T-helper 1 cell treated with Interleukin-12 subunit alpha and Interleukin-12 subunit beta and Interleukin-4 antibody, amounts not matched to agents 30 ng/mL and 1 ng/mL, for 36 hours (primary cell): ENCODE results near the gene RIMS3. TPM values are rescaled to one million over a fixed set of nuclear protein-coding genes. Genes with fewer than 3 reads are reported as not detected.
"Not testable (repeated sequence)": the region's sequence is repeated elsewhere in the genome, so short reads cannot be mapped to it uniquely, and the experiment has no call there.

Source experiments
- intact Hi-C: fragments of 100-400 bp; cut with micrococcal nuclease; formaldehyde crosslinking; loops from one replicate; pipeline ENCODE4 v1.15.1; 2024
- total RNA-seq: library from RNA; stranded (reverse); gene quantifications from 2 replicates; pipeline ENCODE4 v1.2.3, GENCODE V29; 2022

RIMS3 gene
- total RNA-seq, 1 donor from 2014 or later = 4.2 TPM

- intact Hi-C loops = no loop called here
These were observed 30.4 kb downstream of the RIMS3 start for GRCh38 chr1:40634901-40635655.

DNA sequence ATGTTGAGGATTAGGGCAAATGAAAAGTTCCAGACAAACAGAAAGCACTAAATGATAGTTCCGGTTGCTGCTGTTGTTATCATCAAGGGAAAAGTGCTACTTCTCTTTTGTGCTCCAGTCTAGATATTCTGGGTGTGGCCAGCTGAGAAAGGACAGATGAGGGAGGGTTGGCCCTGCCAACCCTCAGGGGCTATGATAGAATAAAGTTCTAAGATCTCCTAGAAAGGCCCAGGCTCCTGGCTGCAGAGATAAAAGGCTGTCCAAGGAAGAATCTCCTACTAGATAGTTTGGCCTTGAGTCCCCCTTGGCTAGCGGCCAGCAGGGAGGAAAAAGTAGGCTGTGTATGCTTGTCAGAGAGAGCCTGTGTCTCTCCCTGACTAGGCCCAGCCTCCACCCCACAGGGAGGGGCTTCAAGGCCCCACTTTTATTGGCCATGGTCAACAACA is 31.5 kb downstream of the RIMS3 start:
- intact Hi-C loops = no loop called here

GRCh38 chr1:40633523-40633922 is 32.0 kb downstream of the RIMS3 start:
- intact Hi-C loops = no loop called here

GRCh38 chr1:40630488-40631223 is 34.8 kb downstream of the RIMS3 start:
- intact Hi-C loops = no loop called here

- intact Hi-C loops = not testable (repeated sequence)
These were observed 35.9 kb downstream of the RIMS3 start for GRCh38 chr1:40629546-40629945.

DNA sequence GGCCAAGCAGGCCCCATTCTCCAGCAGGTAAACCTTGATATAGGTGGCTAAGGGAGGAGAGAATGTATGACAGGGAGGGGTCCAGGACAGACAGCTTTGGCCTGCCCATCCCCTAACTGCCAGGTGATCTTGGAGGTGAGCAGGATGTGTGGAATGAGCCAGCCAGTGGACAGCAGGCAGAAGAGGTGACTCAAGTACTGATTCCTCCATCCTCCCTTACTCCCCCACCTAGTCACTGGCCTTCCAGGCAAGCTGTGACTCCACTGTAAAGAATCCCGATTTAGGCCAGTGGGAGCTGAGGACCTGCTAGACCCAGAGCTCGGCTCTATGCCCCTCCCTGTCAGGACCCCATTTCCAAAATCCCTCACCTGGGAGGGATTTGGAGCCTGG is 36.6 kb downstream of the RIMS3 start:
- intact Hi-C loops = loop anchor here (1.0 kb wide), 1 partner anchor 36 kb away; the partner anchor contains the start of gene RIMS3

DNA sequence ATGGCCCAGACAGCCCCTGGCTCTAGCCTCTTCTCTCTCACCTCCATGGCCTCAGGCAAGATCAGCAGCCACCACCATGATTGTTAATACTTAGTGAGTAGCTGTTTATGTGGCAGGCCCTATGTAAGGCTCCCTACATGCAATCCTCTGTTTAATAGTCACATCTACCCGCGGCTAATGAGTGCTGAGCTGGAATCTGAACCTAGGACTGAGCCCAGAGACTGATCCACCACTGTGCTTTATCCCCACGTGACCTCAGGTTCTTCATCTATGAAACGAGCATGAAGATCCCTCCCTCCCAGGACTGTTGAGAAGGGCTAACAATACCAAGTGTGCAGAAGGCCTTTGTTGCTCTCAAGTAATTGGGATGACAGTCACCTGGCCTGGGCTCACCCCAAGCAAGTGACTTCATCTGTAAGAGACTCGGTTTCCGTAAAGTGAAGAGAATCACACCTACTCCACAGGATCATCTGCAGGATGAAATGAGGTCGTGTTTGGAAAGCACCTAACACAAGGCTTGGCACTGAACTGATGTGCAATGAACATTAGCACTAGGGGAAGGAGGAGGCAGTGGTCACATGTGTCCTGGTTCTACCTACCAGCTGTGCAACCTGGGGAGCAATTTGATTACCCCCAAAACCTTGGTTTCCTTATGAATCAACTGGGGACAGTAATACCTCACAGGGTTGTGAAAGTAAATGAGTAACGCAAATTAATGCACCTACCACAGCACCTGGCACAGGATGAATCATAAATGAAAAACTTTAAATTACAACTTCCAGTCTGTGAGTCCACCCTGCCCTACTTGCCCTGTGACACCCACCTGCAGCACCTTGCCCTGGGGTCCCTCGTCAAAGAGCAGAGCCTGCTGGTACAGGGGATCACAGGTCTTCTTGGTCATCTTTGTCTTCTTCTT is 37.2 kb downstream of the RIMS3 start:
- intact Hi-C loops = loop anchor here (1.0 kb wide), 1 partner anchor 37 kb away; the partner anchor contains the start of gene RIMS3

GRCh38 chr1:40626383-40626770 is 39.1 kb downstream of the RIMS3 start:
- intact Hi-C loops = no loop called here

GRCh38 chr1:40625476-40626382 is 39.8 kb downstream of the RIMS3 start:
- intact Hi-C loops = no loop called here

GRCh38 chr1:40625076-40625475 is 40.4 kb downstream of the RIMS3 start:
- intact Hi-C loops = no loop called here

DNA sequence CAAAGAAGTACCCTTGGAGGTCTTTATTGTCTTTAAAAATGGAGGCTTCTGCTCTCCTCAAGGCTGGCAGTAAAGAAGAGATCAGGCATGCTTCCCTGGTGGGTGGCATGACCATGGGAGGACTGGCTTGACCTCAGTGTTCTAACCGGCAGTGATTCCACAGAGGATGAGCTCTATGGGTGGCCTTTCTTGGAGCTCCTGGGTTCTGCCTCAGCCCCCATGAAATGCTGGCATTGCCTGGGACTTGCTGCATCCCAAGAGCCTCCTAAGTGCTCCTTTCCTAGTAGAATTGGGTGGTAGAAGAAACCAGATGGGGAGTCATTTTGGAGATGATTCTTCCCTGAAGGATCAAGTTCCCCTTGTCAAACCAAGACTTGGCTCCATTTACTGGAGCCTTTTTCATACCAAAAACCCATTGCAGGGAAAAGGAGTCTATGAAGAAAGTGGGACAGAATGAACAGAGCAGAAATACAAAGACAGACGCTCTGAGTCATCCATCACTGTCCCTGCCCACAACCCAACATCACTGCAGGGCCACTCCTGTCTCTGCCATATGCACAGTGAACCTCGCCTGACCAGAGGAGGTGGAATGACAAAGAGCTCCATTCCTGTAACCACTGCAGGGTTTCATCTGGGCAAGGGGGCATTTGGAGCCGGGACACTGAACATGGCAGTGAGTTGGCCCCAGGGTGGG is 42.4 kb downstream of the RIMS3 start:
- intact Hi-C loops = no loop called here

DNA sequence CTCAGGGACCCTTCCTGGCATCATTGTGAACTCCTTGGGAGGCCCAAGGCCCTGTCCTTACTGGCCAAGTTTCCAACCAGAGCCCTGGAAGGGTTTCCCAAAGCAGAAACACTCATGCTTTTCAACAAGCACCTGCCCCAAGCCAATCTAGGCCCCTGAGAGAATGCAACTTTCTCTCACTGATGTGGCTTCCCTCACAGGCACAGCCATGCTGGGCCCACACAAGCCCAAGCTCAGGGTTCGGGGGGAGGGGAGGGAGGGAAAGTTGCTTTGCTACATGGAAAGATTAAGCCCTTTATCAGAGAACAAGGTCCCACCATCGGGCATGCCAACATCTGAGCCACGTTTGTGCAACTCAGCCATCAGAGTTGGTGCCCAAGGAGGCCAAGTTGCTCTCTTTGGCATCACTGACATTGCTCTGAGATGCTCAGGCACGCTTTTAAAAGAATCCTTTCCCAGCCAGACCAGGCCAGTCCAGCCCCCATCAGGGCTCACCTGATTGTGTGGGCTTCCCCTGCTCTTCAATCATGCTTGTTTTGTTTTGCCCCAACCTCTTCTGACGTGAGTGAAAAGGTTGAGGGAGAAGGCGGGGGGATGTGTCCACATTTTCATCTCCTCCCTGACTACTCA is 43.5 kb downstream of the RIMS3 start:
- intact Hi-C loops = no loop called here

DNA sequence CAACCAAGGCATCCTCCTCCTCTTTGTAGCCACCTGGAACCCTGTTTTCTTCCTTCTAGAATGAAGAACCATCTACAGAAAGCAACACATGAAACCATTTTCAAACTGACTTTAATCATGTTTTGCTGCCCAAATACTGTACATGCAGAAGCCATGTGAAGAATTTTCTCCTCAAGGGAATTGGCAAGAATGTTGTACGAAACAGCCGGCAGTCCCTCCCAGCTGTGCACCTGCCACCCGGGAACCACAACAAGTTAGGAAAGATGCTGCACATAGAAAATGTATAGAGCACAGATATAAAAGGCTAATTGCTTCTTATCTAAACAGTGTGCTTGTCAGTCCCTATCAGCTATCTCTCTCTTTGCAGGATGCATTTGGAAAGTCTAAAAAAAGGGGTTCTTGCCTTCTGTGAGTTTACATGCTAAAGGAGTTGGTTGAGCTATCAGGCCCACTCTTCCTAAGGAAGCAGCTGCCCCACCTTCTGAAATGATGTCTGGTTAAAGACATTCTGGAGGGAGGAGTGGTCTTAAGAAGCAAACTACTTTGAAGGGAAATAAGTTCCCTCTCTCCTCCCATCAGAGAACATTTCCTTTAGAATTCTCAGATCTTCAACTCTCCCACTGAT is 44.8 kb downstream of the RIMS3 start:
- intact Hi-C loops = no loop called here

DNA sequence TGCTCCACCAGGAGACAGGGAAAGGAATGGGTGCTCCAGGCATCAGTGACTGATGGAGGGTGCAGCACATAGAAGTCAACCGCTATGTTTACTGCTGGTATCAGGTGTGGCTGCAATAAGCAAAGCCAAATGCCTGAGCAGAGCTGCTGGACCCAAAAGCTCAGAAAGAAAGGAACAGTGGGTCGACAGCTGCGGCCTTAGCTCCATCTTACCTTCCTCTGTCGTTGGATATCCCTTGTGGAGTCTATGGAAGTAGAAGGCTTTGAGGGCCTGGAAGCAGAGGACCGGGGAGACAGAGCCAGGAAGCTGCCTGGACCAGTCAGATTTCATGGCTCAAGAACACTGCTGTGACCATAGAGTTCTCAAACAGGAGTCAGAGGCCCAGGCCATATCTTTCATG is 45.3 kb downstream of the RIMS3 start:
- intact Hi-C loops = no loop called here

GRCh38 chr1:40618108-40618507 is 47.4 kb downstream of the RIMS3 start:
- intact Hi-C loops = no loop called here

- intact Hi-C loops = loop anchor here (1.0 to 2.0 kb wide), 5 partner anchors 53 to 337 kb away; partner anchors contain the start of gene RIMS3
These were observed 53.1 kb downstream of the RIMS3 start for GRCh38 chr1:40612345-40612831.

GRCh38 chr1:40610156-40610555 is 55.3 kb downstream of the RIMS3 start:
- intact Hi-C loops = no loop called here

- intact Hi-C loops = no loop called here
These were observed 57.6 kb downstream of the RIMS3 start for GRCh38 chr1:40607921-40608320.

- intact Hi-C loops = no loop called here
These were observed 58.5 kb downstream of the RIMS3 start for GRCh38 chr1:40606978-40607377.
